MV-4-11 (cell line): ENCODE measurements around the gene LTBP2.

ENCODE experiments used
- DNase-seq: peaks from one replicate; lab custom pipeline; 2025; lab: John Stamatoyannopoulos, UW

LTBP2 gene

GRCh38 chr14:74611650-74612349, at the start of gene LTBP2:
LTBP2 (minus strand) TSS chr14:74612237; CDS start chr14:74611944, 293 bp downstream.
- no peak for DNase-seq

GRCh38 chr14:74660863-74661262, 48.8 kb upstream of the LTBP2 start:
- no peak for DNase-seq

GRCh38 chr14:74660167-74660566, 48.1 kb upstream of the LTBP2 start:
- no peak for DNase-seq

- DNase-seq = no peak
These were observed 46.6 kb upstream of the LTBP2 start for GRCh38 chr14:74658535-74659131.

- no peak for DNase-seq
These were observed 44.9 kb upstream of the LTBP2 start for GRCh38 chr14:74656964-74657363.

GRCh38 chr14:74655599-74656395, 43.8 kb upstream of the LTBP2 start:
- no peak for DNase-seq

- no peak for DNase-seq
These were observed 42.9 kb upstream of the LTBP2 start for GRCh38 chr14:74654931-74655330.

GRCh38 chr14:74653386-74654138, 41.5 kb upstream of the LTBP2 start:
- DNase-seq = no peak

GRCh38 chr14:74652541-74652940, 40.5 kb upstream of the LTBP2 start:
- no peak for DNase-seq

- no peak for DNase-seq
These were observed 39.1 kb upstream of the LTBP2 start for GRCh38 chr14:74650927-74651686.

GRCh38 chr14:74649673-74650072, 37.6 kb upstream of the LTBP2 start:
- DNase-seq = no peak

- DNase-seq = no peak
These were observed 37.1 kb upstream of the LTBP2 start for GRCh38 chr14:74649167-74649566.

GRCh38 chr14:74648601-74649000, 36.6 kb upstream of the LTBP2 start:
- DNase-seq = no peak

GRCh38 chr14:74647678-74648461, 35.8 kb upstream of the LTBP2 start:
- no peak for DNase-seq

GRCh38 chr14:74647061-74647677, 35.1 kb upstream of the LTBP2 start:
- DNase-seq = no peak

- DNase-seq = no peak
These were observed 33.9 kb upstream of the LTBP2 start for GRCh38 chr14:74645756-74646470.

GRCh38 chr14:74645244-74645643, 33.2 kb upstream of the LTBP2 start:
- no peak for DNase-seq

GRCh38 chr14:74641601-74642391, 29.8 kb upstream of the LTBP2 start:
- DNase-seq = no peak

- no peak for DNase-seq
These were observed 26.9 kb upstream of the LTBP2 start for GRCh38 chr14:74638966-74639365.
